ENCODE measurements around the gene LAMC2.

DNA sequence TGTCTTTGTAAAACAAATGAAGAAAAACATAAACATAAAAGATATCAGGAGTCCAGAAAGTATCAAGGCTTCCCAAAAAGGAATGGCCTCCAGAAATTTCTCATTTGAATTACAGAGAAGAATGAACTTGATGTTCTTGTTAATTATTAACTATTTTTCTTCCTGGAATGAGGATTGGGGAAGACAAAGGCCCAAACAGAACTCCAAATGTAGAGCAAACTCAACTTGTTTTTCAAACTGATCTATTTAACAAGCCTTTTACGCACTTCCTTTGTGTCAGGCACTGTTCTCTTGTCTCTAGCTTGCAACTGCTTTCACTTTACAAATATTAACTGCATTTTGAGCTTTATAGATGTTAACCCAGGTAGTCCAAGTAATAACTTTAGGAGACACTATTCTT, 45.5 kb downstream of the LAMC2 start:
- TF ChIP-seq, protein P1, sequence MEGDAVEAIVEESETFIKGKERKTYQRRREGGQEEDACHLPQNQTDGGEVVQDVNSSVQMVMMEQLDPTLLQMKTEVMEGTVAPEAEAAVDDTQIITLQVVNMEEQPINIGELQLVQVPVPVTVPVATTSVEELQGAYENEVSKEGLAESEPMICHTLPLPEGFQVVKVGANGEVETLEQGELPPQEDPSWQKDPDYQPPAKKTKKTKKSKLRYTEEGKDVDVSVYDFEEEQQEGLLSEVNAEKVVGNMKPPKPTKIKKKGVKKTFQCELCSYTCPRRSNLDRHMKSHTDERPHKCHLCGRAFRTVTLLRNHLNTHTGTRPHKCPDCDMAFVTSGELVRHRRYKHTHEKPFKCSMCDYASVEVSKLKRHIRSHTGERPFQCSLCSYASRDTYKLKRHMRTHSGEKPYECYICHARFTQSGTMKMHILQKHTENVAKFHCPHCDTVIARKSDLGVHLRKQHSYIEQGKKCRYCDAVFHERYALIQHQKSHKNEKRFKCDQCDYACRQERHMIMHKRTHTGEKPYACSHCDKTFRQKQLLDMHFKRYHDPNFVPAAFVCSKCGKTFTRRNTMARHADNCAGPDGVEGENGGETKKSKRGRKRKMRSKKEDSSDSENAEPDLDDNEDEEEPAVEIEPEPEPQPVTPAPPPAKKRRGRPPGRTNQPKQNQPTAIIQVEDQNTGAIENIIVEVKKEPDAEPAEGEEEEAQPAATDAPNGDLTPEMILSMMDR (IDR thresholded peaks at IDR 0.05; ENCODE audit: insufficient read depth, low read length, poor library complexity, severe bottlenecking): no peak
- no peak for TF ChIP-seq EZH2phosphoT487 (conservative IDR thresholded peaks at IDR 0.05; ENCODE audit: low read length)

Measured in SU-DHL-6 (cell line).